ENCODE data around the gene FILIP1.

Gene FILIP1

DNA sequence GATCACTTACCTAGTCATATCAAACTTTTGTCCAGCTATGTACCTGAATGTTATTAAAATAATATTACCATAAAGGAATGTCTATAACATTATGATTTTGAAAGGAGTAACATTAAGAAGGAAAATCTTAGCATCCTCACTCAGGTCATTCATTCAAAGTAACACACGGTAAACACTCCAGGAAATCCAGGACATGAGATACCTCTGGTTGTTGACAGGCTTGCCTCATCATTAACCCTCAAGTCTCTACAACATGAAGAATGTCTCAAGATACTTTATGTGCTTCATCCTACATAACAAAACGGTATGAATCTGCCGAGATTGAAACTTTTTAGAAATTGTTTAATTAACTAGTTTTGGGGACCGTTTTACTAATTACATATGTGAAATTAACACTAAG lies 690 bp upstream of the FILIP1 start:
- no peak for DNase-seq

DNA sequence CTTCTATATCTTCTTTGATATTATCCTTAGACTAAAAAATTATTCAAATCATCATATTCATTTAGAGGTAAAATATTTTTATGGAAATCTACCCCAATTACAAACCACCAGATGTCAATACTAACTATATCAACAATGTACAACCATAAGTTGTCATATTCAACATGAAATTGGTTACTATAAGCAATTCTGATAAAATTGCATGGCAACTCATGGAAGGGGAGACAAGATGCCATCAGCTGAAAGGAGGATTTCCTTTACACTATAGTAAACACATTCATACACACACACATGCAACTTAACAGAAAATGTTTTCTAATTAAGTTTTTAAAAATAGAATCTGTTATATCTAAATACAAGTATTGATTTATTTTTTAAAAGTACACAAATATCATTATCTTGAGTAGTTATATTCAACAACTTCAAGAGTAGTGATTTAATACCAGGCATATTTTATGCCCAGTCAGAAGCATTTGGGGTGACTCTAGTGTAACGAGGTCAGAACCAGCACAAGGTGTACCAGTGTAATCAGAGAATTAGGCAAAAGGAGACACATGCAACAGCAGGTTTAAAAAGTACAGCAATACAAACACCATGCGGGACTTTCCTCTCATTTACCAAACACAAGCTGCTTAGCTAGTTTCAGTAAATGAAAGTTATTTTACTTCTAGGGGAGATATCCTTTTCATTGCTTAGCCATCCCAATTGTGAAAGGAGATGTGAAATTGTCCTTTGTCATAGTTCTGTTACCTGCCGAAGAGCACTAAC lies 1.0 kb downstream of the FILIP1 start:
- no peak for DNase-seq

DNA sequence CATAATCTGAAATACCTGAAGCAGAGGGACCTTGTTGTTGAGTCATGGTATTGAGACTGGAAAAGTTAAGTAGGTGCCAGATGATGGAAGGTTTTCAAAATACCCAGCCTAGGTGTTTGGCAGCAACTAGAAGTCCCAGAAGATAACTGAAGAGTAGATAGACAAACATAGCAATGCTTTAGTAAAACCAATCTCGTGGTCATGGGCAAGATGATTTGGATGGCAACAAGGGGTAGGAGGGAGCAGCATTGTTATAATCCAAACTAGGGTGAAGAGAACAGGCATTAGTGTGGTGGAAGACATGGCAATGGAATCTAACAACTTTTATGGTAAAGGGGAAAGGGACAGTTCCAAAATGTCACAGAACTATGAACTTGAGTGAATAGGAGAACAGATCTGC lies 2.3 kb downstream of the FILIP1 start:
- no peak for DNase-seq

DNA sequence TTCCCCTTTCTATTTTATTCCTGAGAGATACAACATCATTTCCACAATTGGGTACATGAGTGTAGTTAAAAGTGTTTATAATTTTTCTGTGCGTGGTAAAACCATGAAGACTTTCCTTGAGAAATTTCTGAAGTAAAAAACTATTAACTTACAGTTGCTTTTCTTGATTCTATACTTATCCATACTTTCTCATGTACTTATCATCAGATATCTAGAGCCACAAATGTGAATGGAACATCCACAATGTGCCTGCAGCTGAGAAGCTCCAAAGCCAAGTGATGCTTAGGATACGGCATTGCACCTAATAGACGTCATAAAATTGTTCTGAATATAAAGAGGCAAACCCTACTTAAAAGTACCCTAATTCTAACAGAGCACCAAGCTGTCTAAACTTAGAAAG lies 2.9 kb downstream of the FILIP1 start:
- DNase-seq = no peak

DNA sequence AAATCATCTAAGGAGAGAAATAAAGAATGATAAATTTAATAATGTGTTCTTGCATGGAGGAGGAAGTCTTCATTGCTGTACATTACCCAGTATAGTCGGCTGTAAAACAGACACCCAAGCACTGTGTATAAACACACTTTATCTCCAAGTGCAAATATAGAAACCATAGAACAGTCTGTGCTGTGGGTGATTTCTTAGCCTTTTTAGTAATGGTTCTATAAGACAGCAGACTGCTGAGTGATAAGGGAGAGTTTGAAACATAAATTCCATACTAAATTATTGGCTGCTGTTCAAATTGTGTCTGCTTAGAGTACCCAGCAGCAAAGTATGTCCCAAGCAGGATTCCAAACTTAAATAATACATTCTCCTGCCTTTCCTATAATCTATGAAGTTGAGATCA lies 4.6 kb downstream of the FILIP1 start:
- DNase-seq = no peak

DNA sequence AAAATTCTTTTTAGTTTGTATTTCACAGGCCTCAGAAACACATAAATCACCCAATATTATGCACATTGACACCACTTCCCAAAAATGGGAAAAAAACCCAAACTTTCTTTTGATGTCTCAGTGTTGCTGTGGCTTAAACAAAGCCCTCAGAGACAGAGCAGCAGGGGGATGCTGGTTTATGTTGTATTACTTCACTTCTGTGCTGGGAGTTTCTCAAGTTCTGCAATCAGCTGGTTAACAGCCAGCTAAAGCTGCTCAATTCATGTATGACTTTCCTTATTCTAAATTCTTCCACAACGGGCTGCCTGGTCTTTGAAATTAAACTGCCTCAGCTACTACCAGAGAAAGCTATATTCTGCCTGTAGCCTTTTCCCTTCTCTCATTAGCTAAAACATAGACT lies 5.6 kb downstream of the FILIP1 start:
- DNase-seq = no peak

DNA sequence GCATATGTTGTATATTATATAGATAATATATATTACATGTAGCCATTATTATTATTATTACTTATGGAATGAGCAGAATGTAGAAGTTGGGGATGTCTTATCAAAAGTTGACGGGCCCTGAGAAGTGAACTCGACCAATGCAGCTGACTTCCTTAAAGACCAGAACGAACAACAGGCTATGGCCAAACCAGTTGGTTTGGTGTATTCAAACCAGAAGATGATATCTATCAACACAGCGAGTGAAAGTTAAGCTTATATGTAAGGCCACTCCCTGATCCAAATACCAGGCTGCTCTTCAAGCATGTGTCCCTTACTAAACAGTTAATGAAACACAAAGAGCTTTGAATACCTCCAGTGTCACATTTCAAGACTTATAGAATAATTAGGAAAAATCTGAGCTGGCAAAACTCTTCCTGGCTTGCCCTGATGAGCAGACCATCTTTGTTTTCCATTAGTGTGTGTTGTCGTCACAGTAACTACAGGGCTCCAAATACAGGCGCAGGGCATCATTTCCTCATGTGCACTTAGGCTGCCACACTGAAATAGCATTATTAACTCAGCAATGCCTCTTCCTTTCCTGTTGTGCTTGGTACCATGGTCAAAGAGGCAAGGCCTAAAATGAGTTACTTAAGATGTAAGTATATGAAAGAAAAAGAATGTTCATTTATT lies 6.6 kb downstream of the FILIP1 start:
- DNase-seq = no peak

DNA sequence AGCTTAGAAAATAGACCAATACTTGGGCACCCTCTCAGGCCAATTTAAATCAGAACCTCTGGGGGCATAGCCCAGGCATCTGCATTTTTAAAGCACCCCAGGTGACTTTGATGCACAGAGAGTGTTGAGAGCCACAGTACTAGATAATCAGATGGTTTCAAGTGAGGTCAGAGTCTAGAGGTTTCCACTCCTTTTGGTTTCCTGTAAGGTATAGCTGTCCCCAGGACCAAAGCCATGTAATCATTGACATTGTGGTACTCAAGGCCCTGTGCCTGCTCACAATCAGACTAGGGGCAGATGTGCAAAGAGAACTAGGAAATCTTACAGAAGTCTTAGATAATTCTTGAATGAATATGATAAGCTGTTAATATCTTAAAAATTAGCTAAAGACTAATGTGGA lies 9.1 kb downstream of the FILIP1 start:
- DNase-seq = no peak

DNA sequence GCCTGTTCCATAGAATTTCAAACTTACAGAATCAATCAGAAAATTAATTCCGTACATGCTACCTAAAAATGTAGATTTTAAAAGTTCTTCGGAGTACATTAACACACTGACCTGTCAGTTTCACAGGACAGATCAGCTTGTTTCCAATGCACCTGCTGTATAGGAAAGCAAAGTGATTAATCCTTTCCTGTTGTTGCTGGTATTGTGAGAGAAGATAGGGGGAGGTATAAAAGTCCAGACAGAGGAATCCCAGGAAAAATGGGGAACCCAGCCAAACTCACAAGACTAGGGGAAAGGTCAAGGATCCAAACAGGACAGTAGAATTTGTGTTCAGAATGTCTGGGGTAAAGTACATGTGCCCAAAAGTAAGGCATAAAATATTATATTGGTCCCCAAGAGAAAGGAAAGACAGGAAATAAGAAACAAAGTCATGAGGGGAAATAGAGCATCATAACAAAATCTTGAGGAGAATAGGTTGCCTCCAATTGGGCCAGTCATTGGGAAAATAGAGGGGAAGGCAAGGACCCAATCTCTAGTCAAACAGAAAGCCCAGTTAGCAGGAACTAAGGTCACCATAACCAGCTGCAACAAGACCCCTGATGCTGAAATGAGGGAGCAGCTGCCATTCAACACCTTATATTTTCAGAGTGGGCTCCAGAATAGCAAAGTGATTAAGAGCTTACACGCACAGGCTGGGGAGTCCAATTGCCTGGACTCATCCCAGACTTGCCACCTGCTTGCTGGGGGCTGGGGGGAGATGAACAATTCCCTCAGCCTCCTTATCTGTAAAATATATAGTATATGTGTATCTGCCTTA lies 10.3 kb downstream of the FILIP1 start:
- no peak for DNase-seq

DNA sequence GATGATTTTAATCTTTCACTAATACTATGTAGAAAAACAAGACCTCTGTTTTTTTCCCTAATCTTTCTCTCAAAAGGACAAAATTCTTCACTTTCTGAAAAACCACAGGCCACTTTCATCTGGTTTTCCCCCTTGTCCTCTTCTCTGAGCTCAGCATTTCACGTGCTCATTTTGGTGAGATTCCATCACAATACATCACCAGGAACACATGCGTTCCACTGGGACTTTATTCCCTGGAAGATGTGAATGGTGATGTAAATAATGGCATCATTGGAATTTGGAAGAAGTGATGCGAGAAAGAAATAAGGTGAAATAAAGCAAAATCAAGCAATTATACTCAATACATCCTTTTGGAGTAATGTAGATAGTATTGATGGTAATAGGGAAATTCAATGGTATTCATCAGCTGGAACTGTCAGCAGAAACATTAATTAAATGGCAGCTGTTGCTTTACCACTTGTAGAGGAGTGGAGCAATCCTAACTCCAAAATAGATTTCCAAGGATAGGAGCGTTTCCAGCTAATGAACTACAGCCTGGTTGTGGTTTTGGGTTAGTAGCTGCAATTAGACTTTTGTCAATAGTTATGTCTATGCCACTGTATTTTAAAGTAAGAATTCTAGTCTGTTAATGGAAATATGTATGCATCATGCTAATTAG lies 11.5 kb downstream of the FILIP1 start:
- DNase-seq = no peak

DNA sequence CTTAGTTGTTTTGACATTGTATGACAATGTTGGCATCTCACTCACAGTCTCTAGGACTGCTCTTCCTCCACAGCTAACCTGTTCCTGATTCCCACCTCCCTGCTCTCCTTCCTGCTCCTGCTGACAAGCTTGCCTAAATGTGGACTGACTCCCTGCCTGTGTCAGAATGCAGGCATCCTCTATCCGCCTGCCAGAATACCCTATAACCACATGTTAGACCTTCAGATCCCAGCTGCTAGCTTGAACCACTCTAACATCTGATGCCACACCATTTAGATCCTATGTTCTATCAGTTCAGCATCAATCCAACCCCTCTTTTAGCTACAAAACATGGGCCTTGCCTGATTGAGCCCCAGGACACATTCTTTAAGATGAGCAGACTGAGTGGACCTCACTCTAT lies 12.2 kb downstream of the FILIP1 start:
- no peak for DNase-seq

DNA sequence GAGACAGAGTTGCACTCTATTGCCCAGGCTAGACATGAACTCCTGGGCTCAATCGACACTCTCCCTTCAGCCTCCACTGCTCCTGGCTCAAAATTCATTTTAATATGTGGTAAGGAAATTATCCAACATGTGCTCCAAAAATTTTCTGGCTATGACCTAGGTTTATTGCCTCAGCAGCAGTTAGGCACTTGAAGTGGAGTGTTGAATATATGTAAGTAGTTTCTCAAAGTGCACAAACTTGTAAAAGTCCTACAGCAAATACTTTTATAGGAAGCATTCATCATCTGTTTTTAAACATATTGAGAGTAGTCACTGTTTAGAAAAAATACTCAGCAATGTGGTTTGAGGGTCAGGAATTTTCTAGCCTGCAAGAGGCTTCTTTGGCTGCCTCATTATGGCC lies 13.2 kb downstream of the FILIP1 start:
- DNase-seq = no peak

DNA sequence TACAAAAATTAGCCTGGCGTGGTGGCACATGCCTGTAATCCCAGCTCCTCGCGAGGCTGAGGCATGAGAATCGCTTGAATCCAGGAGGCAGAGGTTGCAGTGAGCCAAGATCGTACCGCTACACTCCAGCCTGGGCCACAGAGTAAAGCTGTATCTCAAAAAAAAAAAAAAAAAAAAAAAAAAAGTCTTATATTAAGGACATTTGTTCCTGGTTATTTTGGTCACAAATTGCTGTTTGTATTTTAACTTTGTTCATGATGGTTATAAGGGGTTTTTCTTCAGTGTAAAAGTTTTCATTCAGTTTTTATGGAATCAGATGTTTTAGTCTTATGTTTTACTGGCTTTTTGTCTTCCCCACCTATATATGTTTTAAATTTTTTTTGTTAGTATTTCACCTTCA lies 13.9 kb downstream of the FILIP1 start:
- no peak for DNase-seq

DNA sequence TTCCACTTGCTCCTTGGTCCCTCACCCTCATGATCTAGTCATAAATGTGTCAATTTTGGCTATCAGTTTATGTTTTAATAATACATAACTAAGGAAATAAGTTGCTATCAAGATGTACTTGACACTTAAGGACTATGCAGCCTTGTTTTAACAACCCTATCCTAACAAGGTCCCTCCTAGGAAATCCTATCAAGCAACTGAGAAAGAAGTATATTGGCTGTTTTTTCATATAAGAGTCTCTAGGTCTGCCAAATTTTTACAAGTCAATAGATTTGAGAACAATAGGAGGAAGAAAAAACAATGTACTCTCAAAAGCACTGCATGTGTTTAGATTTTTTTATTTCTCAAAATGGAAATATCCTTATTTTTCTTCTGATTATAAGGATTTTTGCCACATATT lies 14.7 kb downstream of the FILIP1 start:
- DNase-seq = no peak

DNA sequence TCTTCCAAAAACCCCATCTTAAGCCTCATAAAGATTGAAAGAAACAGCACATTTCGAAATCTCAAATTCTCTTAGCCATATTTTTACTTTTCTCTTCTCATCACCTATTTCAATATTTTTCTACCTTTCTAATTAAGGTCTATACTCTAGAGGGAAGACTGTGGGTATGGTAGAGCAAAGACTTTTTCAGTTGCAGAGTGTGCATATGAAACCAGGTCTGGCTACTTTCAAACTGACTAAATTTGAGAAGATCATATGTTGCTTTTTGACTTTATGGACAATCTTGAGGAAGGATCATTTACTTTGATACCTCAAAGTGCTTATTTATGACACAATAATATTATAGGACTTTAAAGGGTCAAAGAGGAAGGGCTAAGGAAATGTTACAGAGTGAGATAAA lies 20.7 kb downstream of the FILIP1 start:
- DNase-seq = no peak

DNA sequence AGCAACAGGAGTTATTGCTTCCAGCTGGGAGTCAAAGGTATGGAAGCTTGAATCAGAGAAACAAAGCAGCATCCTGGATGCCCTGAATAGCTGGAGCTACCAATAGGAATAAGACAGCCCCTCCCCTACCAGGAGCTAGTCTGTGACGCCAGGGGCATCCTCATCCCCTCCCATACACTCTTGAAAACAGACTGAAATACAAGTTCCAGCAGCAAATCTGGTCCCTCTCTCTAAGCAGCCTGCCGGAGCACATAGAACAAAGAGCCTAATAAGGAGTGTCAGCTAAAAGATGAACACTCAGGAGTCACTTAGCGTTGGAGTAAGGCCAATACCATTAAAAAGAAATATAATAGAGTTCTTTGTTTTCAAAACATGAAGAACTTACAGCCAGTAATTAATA lies 25.6 kb downstream of the FILIP1 start:
- DNase-seq = no peak

DNA sequence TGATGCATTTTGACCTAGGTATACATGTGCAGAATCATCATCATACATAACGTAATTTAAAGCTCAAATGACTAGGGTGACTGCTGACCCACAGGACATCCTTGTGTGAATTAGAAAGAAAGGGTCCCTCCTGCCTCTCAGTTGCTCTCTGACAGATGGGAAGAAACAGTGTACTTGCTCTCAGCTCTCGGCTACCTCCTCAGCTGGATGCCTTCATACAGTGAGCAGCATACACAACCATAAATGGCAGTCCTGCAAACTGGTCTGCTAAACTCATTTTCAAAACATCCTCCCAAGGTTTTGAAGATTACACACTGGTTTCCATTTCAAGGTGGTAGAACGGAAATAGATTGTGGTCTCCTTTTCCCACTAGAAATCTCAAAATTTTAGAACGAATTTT lies 26.3 kb downstream of the FILIP1 start:
- DNase-seq = no peak

DNA sequence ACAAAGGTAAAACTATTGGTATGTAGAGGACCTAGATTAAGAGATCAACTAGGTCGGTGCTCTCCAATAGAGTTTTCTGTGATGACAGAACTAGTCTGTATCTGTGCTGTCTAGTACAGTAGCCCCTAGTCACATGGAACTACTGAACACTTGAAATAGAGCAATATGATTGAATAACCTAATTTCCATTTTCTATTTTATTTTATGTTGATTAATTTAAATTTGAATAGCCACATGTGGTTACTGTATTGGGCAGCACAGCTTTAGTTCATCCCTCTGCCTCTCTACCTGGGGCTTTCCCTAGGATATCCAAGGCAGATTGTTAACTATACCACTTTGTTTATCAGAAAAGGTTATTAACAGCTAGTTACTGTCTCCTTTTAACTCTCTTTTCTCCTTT lies 27.0 kb downstream of the FILIP1 start:
- DNase-seq = no peak

DNA sequence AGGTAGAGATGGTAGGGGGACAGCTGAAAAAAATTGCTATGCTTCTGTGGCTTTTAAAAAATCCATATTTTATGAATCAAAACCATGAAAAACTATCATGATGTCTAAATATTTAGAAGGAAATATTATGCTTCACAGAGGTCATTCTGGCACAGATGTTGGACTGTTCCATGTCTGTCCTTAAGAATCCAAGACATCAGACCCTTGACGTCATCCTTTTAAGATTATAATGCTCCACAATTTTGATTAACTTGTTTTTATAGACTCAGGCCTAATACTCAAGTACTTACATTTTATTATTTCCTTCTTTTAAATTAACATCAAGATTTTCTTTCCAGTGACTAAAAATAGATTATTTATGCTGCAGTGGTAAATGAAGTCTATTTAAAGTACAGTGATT lies 29.7 kb downstream of the FILIP1 start:
- no peak for DNase-seq

DNA sequence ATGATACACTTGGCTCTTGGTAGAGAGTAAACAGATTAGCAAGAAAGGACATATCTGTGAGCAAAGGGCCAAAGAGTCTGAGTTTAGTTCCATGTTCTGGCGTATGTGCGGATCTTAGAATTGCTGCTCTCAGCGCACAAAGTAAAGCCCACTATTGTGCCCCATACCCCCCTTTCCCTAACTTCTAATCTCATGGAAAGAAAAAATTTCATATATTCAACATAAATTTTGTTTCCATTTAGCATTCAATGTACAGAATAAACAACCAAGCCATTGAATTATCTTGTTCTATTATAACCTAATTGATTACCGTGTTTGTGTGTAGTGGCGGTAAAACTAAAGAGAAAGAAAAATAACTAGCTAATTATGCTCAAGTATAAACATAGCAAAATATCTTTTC lies 30.5 kb downstream of the FILIP1 start:
- DNase-seq = no peak

DNA sequence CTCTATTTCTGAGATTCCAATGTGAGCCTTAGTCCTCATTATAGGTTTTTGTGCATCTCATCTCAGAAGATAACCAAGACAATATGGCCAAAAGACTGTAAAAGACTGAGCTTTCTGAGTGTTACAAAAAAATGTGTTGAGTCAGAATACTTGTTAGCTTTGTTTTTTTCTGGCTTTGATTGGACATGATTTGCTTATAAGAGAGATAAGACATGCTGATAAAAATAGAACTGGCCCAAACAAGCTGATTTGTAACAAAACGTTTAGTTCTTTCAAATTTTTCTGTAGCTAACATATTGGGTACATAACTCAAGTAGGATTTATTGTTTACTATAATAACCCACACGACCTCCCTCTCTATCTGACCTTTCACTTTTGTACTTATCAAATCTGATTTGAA lies 32.9 kb downstream of the FILIP1 start:
- DNase-seq = no peak

DNA sequence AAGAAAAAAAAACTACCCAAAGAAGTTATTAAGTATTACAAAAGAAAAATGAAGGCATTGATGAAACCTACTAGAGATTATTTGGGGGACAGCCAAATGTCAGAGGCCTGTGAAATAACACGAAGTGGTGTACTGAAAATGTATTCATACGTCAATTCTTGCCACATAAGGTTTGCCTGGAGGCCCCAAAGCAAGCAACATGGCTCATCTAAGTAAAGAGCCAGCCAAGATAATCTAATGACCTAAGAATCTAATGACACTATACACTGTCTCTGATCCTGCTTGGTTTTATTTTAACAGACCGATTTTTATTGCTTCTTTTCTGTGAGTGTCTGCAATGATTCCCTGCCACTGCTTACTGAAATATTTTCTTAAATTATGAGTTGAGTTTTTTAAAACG lies 34.7 kb downstream of the FILIP1 start:
- no peak for DNase-seq

DNA sequence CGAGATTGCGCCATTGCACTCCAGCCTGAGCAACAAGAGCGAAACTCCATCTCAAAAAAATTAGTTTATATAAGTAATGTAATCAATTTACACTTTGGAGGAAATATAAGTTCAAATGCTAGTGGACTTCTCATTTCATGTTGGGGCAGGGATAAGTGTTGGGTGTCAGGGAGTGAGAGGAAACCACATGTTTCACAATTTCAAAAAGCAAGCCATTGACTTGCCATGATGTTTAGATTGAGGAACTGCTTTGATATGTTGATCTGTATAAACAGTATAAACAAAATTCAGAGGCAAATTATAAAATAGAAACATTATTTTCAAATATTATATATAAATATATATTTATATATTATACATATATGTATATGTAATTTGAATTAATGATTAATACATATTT lies 42.7 kb downstream of the FILIP1 start:
- DNase-seq = no peak
